Effector memory CD8-positive, alpha-beta T cell (primary cell): ENCODE measurements around the gene CDH1.
"Not testable (repeated sequence)": the region's sequence is repeated elsewhere in the genome, so short reads cannot be mapped to it uniquely, and the experiment has no call there.

Source experiments
- ATAC-seq: fragments of 150-1000 bp; cut with Tn5 transposase; replicated peaks from 2 replicates; pipeline ENCODE4 v1.10.0; 2021; ENCODE audit warnings: mild to moderate bottlenecking, moderate library complexity
- DNase-seq, 3 experiments: peaks; one replicate each; pipeline ENCODE4 v3.0.0; 2021
- H3K27ac Mint-ChIP-seq, 2 donors: one replicate each; pipeline ENCODE4 v1.8.0; 2022; ENCODE audit warnings: mild to moderate bottlenecking in 2 of 2, mixed read lengths in 2 of 2, moderate library complexity in 2 of 2
- H3K27me3 Mint-ChIP-seq, 2 donors: one replicate each; pipeline ENCODE4 v1.8.0; 2022; ENCODE audit warnings: mixed read lengths in 2 of 2
- H3K36me3 Mint-ChIP-seq: one replicate; pipeline ENCODE4 v1.8.0; 2022; ENCODE audit warnings: mild to moderate bottlenecking, moderate library complexity, mixed read lengths; ENCODE audit not compliant: insufficient read depth
- H3K4me1 Mint-ChIP-seq, 2 donors: one replicate each; pipeline ENCODE4 v1.8.0; 2022; ENCODE audit warnings: low read depth in 2 of 2, mixed read lengths in 2 of 2
- H3K4me3 Mint-ChIP-seq, 2 donors: one replicate each; pipeline ENCODE4 v1.8.0; 2022; ENCODE audit warnings: mild to moderate bottlenecking in 2 of 2, mixed read lengths in 2 of 2, moderate library complexity in 2 of 2
- H3K9me3 Mint-ChIP-seq, 2 donors: one replicate each; pipeline ENCODE4 v1.8.0; 2022; ENCODE audit warnings: mixed read lengths in 2 of 2

CDH1 gene

GRCh38 chr16:68842964-68843481, 105.9 kb downstream of the CDH1 start:
- H3K9me3 Mint-ChIP-seq, H3K27me3 Mint-ChIP-seq, ATAC-seq, H3K36me3 Mint-ChIP-seq, DNase-seq: not testable (repeated sequence)
- Mint-ChIP-seq H3K4me3 (peak overlapping the region; percentile 81 to 91), H3K27ac (peak overlapping the region; percentile 62 to 91), H3K4me1 (peaks cover 22 to 23% of the 10 kb centered on the region in 2 donors)

GRCh38 chr16:68843482-68844210, 106.6 kb downstream of the CDH1 start, which contains the start of gene TANGO6:
TSS of gene TANGO6 (plus strand) at chr16:68843531. CDS start at chr16:68843618, 87 bp downstream.
- H3K4me3 Mint-ChIP-seq = peak within 1 kb of the TSS; percentile 81 to 91
- peaks cover 23 to 24% of the 10 kb centered on the region in 2 donors for H3K4me1 Mint-ChIP-seq
- no peaks in the 10 kb centered on the region for H3K36me3 Mint-ChIP-seq
- H3K27me3 Mint-ChIP-seq = no peaks in the 10 kb centered on the region
- DNase-seq (peak; percentile 86 to 93 (median 90)), ATAC-seq (peak; percentile 96)
- H3K27ac Mint-ChIP-seq = peak within 1 kb of the TSS; percentile 62 to 91
- H3K9me3 Mint-ChIP-seq = no peaks in the 10 kb centered on the region

GRCh38 chr16:68844211-68844564, 107.1 kb downstream of the CDH1 start:
- ATAC-seq = no peak
- Mint-ChIP-seq H3K4me3 (peak overlapping the region; percentile 81 to 91), H3K4me1 (peaks cover 23 to 24% of the 10 kb centered on the region in 2 donors), H3K36me3 (no peaks in the 10 kb centered on the region), H3K27me3 (no peaks in the 10 kb centered on the region), H3K27ac (peak overlapping the region; percentile 62 to 91), H3K9me3 (no peaks in the 10 kb centered on the region)
- no peak for DNase-seq

DNA sequence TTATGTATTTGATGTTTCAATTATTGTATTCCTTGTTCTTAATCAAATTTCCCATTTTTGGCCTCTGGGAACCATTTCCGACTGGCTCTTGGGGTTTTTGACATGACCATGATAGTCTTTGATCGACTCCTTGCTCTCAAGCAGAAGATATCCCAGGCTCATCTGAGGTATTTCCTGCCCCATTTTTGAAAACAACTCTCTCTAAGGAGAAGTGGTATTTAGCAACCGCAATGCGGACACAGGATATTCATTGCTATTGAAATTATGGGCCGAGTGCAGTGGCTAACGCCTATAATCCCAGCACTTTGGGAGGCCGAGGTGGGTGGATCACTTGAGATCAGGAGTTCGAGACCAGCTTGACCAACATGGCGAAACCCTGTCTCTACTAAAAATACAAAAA, 111.7 kb downstream of the CDH1 start:
- ATAC-seq (no peak), DNase-seq (no peak)
- Mint-ChIP-seq H3K27me3 (no peaks in the 10 kb centered on the region), H3K4me1 (peaks cover 18 to 28% of the 10 kb centered on the region in 2 donors), H3K27ac (no peak overlapping the region), H3K36me3 (no peaks in the 10 kb centered on the region), H3K9me3 (no peaks in the 10 kb centered on the region), H3K4me3 (no peak overlapping the region)

DNA sequence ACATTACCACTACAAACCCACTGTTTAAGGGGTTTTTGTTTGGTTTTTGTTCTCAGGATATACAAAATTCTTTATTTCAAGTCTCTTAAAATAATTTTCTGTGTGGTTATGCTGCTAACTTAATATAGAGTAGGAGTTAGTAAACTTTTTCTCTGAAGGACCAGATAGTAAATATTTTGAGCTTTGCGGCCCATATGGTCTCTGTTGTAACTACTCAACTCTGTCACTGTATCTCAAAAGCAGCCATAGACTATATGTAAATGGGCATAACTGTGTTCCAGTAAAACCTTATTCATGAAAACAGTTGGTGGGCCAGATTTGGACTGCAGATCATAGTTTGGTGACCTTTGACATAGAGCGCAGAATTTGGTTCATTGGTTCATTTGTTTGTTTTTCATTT, 113.4 kb downstream of the CDH1 start:
- peaks cover 10 to 27% of the 10 kb centered on the region in 2 donors for H3K4me1 Mint-ChIP-seq
- no peaks in the 10 kb centered on the region for H3K36me3 Mint-ChIP-seq
- no peaks in the 10 kb centered on the region for H3K9me3 Mint-ChIP-seq
- no peak for DNase-seq
- no peaks in the 10 kb centered on the region for H3K27me3 Mint-ChIP-seq
- H3K27ac Mint-ChIP-seq = no peak overlapping the region
- no peak overlapping the region for H3K4me3 Mint-ChIP-seq
- ATAC-seq = no peak

GRCh38 chr16:68851601-68852000, 114.5 kb downstream of the CDH1 start:
- H3K9me3 Mint-ChIP-seq = no peaks in the 10 kb centered on the region
- peaks cover 13 to 27% of the 10 kb centered on the region in 2 donors for H3K4me1 Mint-ChIP-seq
- no peak overlapping the region for H3K27ac Mint-ChIP-seq
- H3K27me3 Mint-ChIP-seq = no peaks in the 10 kb centered on the region
- no peak for ATAC-seq
- DNase-seq = no peak
- no peaks in the 10 kb centered on the region for H3K36me3 Mint-ChIP-seq
- no peak overlapping the region for H3K4me3 Mint-ChIP-seq

- Mint-ChIP-seq H3K27me3 (no peaks in the 10 kb centered on the region), H3K4me1 (peaks cover 9 to 28% of the 10 kb centered on the region in 2 donors), H3K27ac (no peak overlapping the region), H3K4me3 (no peak overlapping the region), H3K36me3 (peaks cover 11% of the 10 kb centered on the region), H3K9me3 (no peaks in the 10 kb centered on the region)
- DNase-seq (no peak), ATAC-seq (no peak)
Measured at GRCh38 chr16:68857479-68857878, 120.4 kb downstream of the CDH1 start.

- Mint-ChIP-seq H3K36me3 (peaks cover 33% of the 10 kb centered on the region), H3K4me1 (peaks cover 9 to 20% of the 10 kb centered on the region in 2 donors), H3K27me3 (no peaks in the 10 kb centered on the region), H3K27ac (no peak overlapping the region), H3K9me3 (no peaks in the 10 kb centered on the region), H3K4me3 (no peak overlapping the region)
- ATAC-seq = no peak
- no peak for DNase-seq
Measured at GRCh38 chr16:68859828-68860227, 122.7 kb downstream of the CDH1 start.

GRCh38 chr16:68860978-68861892, 124.1 kb downstream of the CDH1 start:
- DNase-seq (no peak), ATAC-seq (no peak)
- peaks cover 6 to 20% of the 10 kb centered on the region in 2 donors for H3K4me1 Mint-ChIP-seq
- no peaks in the 10 kb centered on the region for H3K27me3 Mint-ChIP-seq
- H3K9me3 Mint-ChIP-seq = no peaks in the 10 kb centered on the region
- no peak overlapping the region for H3K27ac Mint-ChIP-seq
- H3K36me3 Mint-ChIP-seq = peaks cover 46% of the 10 kb centered on the region
- no peak overlapping the region for H3K4me3 Mint-ChIP-seq

DNA sequence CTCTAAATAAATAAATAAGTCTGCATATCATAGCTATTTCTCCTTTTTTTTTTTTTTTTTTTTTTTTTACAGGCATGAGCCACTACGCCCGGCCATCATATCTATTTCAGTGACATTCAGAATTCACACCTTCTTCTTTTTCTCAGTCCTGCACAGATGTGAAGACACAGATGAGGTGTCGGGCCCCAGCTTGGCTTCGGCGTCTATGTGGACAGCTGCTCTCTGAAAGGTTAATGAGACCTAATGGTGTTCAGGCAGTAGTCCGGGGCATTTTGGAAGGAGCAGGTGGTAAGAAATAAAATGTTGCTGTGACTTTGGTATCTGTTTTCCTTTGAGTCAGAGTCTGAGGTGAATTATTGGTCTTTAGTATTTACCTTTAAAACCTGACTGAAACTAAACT, 129.8 kb downstream of the CDH1 start:
- DNase-seq (no peak), ATAC-seq (no peak)
- H3K36me3 Mint-ChIP-seq = peaks cover 78% of the 10 kb centered on the region
- no peak overlapping the region for H3K27ac Mint-ChIP-seq
- H3K4me3 Mint-ChIP-seq = no peak overlapping the region
- H3K4me1 Mint-ChIP-seq = no peaks in the 10 kb centered on the region
- no peaks in the 10 kb centered on the region for H3K27me3 Mint-ChIP-seq
- no peaks in the 10 kb centered on the region for H3K9me3 Mint-ChIP-seq

DNA sequence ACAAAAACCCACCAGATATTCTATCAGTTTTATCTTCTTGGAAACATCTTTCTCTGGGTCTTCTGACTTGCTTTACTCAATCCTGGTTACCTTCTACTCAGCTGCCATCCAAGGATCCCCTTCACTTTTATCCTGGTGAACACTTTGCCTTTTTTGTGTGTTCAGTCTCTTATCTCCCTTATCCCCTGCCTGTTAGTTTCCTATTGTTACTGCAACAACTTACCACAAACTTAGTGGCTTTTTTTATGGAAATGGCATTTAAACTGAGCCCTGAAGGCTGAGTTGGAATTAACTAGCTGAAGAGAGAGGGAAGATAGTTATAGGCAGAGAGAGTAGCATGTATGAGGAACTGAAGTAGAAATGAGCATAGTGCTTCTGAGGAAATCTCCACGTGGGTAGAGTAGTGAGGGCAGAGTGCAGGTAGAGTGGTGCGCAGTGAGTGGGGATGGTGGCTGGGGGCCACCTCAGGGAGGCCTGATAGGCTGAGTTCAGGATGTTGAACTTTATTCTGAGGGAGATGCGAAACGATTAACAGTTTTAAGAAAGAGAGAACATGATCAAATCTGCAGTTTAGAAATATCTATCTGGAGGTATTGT, 132.5 kb downstream of the CDH1 start:
- ATAC-seq = no peak
- Mint-ChIP-seq H3K36me3 (peaks cover 66% of the 10 kb centered on the region), H3K4me1 (no peaks in the 10 kb centered on the region), H3K27me3 (no peaks in the 10 kb centered on the region), H3K4me3 (no peak overlapping the region), H3K9me3 (no peaks in the 10 kb centered on the region), H3K27ac (no peak overlapping the region)
- no peak for DNase-seq

GRCh38 chr16:68873635-68874471, 136.8 kb downstream of the CDH1 start:
- H3K4me3 Mint-ChIP-seq = no peak overlapping the region
- peaks cover 67% of the 10 kb centered on the region for H3K36me3 Mint-ChIP-seq
- H3K9me3 Mint-ChIP-seq = no peaks in the 10 kb centered on the region
- no peaks in the 10 kb centered on the region for H3K27me3 Mint-ChIP-seq
- DNase-seq (no peak), ATAC-seq (no peak)
- no peak overlapping the region for H3K27ac Mint-ChIP-seq
- H3K4me1 Mint-ChIP-seq = no peaks in the 10 kb centered on the region

DNA sequence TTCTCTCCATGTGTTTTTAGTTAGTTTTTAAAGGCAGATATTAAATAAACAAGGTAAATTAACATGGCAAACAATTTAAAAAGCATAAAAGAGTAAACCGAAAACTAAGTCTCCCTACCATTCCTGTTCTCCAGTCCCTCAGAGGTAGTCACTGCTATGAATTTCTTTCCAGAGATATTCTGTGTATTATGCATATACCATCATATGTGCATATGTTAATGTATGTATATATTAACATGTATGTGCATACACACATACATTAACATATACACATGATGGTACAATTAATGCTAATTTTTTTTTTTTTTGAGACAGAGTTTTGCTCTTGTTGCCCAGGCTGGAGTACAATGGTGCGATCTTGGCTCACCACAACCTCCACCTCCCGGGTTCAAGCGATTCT, 138.8 kb downstream of the CDH1 start:
- H3K27me3 Mint-ChIP-seq = no peaks in the 10 kb centered on the region
- no peaks in the 10 kb centered on the region for H3K4me1 Mint-ChIP-seq
- DNase-seq (no peak), ATAC-seq (no peak)
- H3K27ac Mint-ChIP-seq = no peak overlapping the region
- no peak overlapping the region for H3K4me3 Mint-ChIP-seq
- no peaks in the 10 kb centered on the region for H3K9me3 Mint-ChIP-seq
- H3K36me3 Mint-ChIP-seq = peaks cover 72% of the 10 kb centered on the region
